ENCODE results near the gene CXorf66.
"Not testable (repeated sequence)": the region's sequence is repeated elsewhere in the genome, so short reads cannot be mapped to it uniquely, and the experiment has no call there.

GRCh38 chrX:139966159-139966558 lies 838 bp upstream of the CXorf66 start:
- TF ChIP-seq EZH2 (IDR thresholded peaks at IDR 0.05; ENCODE audit: insufficient read depth, poor library complexity, severe bottlenecking); EZH2phosphoT487 (IDR thresholded peaks at IDR 0.05; ENCODE audit: insufficient read depth, low read depth): not testable (repeated sequence)
